Sigmoid colon (tissue), 4 donors: ENCODE data around the gene SERINC1.

Source experiments
- CTCF ChIP-seq, 4 experiments: fragments of 450-650 bp in 3 of 4; fragments of 200-600 bp in 1 of 4; IDR thresholded peaks; one replicate each; pipeline ENCODE4 v1.5.1; 2016 to 2019; ENCODE audit warnings: antibody characterized with exemption in 4 of 4, mild to moderate bottlenecking in 3 of 4, moderate library complexity in 2 of 4
- EP300 ChIP-seq, 4 donors: sonication (generic); formaldehyde crosslinking; IDR thresholded peaks; one replicate each; pipeline ENCODE4 v1.6.1; 2017; ENCODE audit warnings: antibody characterized with exemption in 4 of 4
- POLR2A ChIP-seq, 2 donors: fragments of 450-650 bp; IDR thresholded peaks; one replicate each; pipeline ENCODE4 v1.6.1; 2016; ENCODE audit warnings: antibody characterized with exemption in 2 of 2, mild to moderate bottlenecking in 2 of 2, moderate library complexity in 2 of 2

- TF ChIP-seq CTCF (IDR thresholded peaks at IDR 0.05) = no peak
- TF ChIP-seq POLR2A (IDR thresholded peaks at IDR 0.05) = no peak
- TF ChIP-seq EP300 (IDR thresholded peaks at IDR 0.05) = no peak
These were observed 32.6 kb downstream of the SERINC1 start for GRCh38 chr6:122438975-122439374.
